ENCODE measurements around the gene KRT17. TPM values are rescaled to one million over a fixed set of nuclear protein-coding genes. Genes with fewer than 3 reads are reported as not detected.
"Not testable (repeated sequence)": the region's sequence is repeated elsewhere in the genome, so short reads cannot be mapped to it uniquely, and the experiment has no call there.

Gene KRT17
- total and polyA plus RNA-seq, 8 donors: 0.42 to 28.4 (median 2.0) TPM

GRCh38 chr17:41618341-41619035 lies 5.9 kb downstream of the KRT17 start:
- no peak for TF ChIP-seq CTCF (IDR thresholded peaks at IDR 0.05)
- Histone ChIP-seq H3K4me3 (no peak overlapping the region), H3K27ac (no peak overlapping the region), H3K4me1 (no peaks in the 10 kb centered on the region), H3K27me3 (no peaks in the 10 kb centered on the region), H3K9me3 (no peaks in the 10 kb centered on the region), H3K36me3 (no peaks in the 10 kb centered on the region)
- peak in 1 of 4 donors; percentile 25 for ATAC-seq
- FAIRE-seq: no peak
- no peak for DNase-seq
- intact Hi-C loops (cut with DNase I): no loop called here
- WGBS, 2 donors: 41 to 51% methylated on average over 13 of the region's 13 CpGs

GRCh38 chr17:41617698-41618097 lies 6.7 kb downstream of the KRT17 start:
- Histone ChIP-seq H3K36me3 (no peaks in the 10 kb centered on the region), H3K9me3 (no peaks in the 10 kb centered on the region), H3K27ac (no peak overlapping the region), H3K4me1 (no peaks in the 10 kb centered on the region), H3K27me3 (no peaks in the 10 kb centered on the region), H3K4me3 (no peak overlapping the region)
- ATAC-seq: no peak
- intact Hi-C loops (cut with DNase I): no loop called here
- WGBS, 2 donors: 42 to 53% methylated on average over 11 of the region's 11 CpGs
- FAIRE-seq: no peak
- no peak for TF ChIP-seq CTCF (IDR thresholded peaks at IDR 0.05)
- no peak for DNase-seq

- intact Hi-C loops (cut with DNase I): no loop called here
- FAIRE-seq (no peak), ATAC-seq (no peak), DNase-seq (no peak)
- Histone ChIP-seq H3K4me1 (no peaks in the 10 kb centered on the region), H3K9me3 (no peaks in the 10 kb centered on the region), H3K27ac (no peak overlapping the region), H3K36me3 (no peaks in the 10 kb centered on the region), H3K27me3 (no peaks in the 10 kb centered on the region), H3K4me3 (no peak overlapping the region)
- no peak for TF ChIP-seq CTCF (IDR thresholded peaks at IDR 0.05)
- 53 to 79% methylated on average over 3 of the region's 3 CpGs for WGBS, 2 donors
These were observed 7.2 kb downstream of the KRT17 start for GRCh38 chr17:41617136-41617535.

- FAIRE-seq; H3K4me1 ChIP-seq; ATAC-seq; H3K9me3 ChIP-seq; intact Hi-C loops (cut with DNase I); H3K27me3 ChIP-seq; H3K36me3 ChIP-seq; H3K27ac ChIP-seq; H3K4me3 ChIP-seq: not testable (repeated sequence)
- DNase-seq: peak in 1 of 6 donors; percentile 35
- 63 to 83% methylated on average over 4 of the region's 4 CpGs for WGBS, 2 donors
These were observed 7.9 kb downstream of the KRT17 start for GRCh38 chr17:41616486-41616885.

GRCh38 chr17:41615454-41615853 lies 8.9 kb downstream of the KRT17 start:
- Histone ChIP-seq H3K4me3 (no peak overlapping the region), H3K4me1 (no peaks in the 10 kb centered on the region), H3K9me3 (no peaks in the 10 kb centered on the region), H3K36me3 (no peaks in the 10 kb centered on the region), H3K27ac (no peak overlapping the region), H3K27me3 (no peaks in the 10 kb centered on the region)
- no peak for TF ChIP-seq CTCF (IDR thresholded peaks at IDR 0.05)
- peak in 1 of 4 donors; percentile 25 for ATAC-seq
- FAIRE-seq: no peak
- intact Hi-C loops (cut with DNase I): no loop called here
- DNase-seq: no peak
- 24 to 31% methylated on average over 7 of the region's 7 CpGs for WGBS, 2 donors

- H3K9me3 ChIP-seq; H3K4me3 ChIP-seq; H3K27ac ChIP-seq; H3K4me1 ChIP-seq; FAIRE-seq; DNase-seq; H3K36me3 ChIP-seq; H3K27me3 ChIP-seq; ATAC-seq; intact Hi-C loops (cut with DNase I): not testable (repeated sequence)
- WGBS, 2 donors: 44% methylated on average over 9 of the region's 9 CpGs
These were observed 9.6 kb downstream of the KRT17 start for GRCh38 chr17:41614767-41615166.
